ENCODE measurements around the gene IL20RA. TPM values are rescaled to one million over a fixed set of nuclear protein-coding genes. Genes with fewer than 3 reads are reported as not detected.

IL20RA gene, protein sequence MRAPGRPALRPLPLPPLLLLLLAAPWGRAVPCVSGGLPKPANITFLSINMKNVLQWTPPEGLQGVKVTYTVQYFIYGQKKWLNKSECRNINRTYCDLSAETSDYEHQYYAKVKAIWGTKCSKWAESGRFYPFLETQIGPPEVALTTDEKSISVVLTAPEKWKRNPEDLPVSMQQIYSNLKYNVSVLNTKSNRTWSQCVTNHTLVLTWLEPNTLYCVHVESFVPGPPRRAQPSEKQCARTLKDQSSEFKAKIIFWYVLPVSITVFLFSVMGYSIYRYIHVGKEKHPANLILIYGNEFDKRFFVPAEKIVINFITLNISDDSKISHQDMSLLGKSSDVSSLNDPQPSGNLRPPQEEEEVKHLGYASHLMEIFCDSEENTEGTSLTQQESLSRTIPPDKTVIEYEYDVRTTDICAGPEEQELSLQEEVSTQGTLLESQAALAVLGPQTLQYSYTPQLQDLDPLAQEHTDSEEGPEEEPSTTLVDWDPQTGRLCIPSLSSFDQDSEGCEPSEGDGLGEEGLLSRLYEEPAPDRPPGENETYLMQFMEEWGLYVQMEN
- total RNA-seq (1 to 10 TPM in 2 of 4 donors, under 1 TPM in 2; 0.11 to 2.5 (median 1.3) TPM), polyA plus RNA-seq (3.7 TPM)
- long read RNA-seq, donor 1, partial matches to known transcripts = 0 of 3 reads
- long read RNA-seq, donor 1, other reads (novel, unspliced or antisense) = 1 of 3 reads
- long read RNA-seq, donor 2, transcript IL20RA-201 (7 exons, 3,485 nt) = major isoform, 5 of 6 reads
- long read RNA-seq, donor 2, partial matches to known transcripts = 0 of 6 reads
- long read RNA-seq, donor 2, other reads (novel, unspliced or antisense) = 0 of 6 reads
- long read RNA-seq, donor 3, partial matches to known transcripts = 0 of 7 reads
- long read RNA-seq, donor 3, other reads (novel, unspliced or antisense) = 1 of 7 reads
- long read RNA-seq, donor 4 = 0 reads

DNA sequence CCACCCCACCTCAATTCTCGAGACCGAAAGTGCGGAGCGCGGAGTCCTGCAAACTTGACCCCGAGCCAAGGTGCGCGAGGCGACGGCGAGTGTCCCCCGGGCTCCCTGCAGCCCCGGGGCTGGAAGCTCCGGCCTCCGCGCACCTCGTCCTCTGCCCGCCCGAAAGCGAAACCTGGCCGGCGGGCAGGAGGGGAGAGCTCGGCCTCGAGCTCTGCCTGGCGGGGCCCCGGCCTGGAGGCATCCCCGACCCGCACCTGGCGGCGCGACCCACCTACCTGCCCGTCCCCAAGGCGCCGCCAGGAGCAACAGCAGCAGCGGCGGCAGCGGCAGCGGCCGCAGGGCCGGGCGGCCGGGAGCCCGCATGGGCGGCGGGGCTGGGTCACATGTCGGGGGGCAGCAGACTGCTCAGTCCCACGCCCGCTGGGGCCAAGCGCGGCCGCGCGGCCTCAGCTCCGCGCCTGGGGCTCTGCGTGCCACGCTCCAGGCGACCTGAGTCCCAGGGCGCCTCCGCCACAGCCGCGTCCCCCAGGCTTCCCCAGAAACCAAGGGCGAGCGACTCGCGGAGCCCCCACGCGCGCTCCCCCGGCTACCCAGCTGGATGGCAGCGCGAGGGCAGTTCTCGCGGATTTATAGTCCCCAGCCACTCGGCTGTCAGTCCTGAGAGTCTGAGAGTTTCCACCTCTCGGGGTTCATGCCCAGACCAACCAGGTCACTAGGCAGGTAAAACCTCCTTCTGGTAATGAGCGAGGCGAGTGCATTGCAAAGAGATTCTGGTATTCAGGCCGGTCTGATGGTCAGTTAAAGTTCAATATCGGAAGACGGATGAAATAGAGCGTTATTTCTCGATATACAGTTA lies at the start of gene IL20RA:
TSS of gene IL20RA (minus strand) at position 600 of the 856 bp plus-strand sequence. CDS start at position 363, 237 bp downstream.
- H3K9me3 ChIP-seq (ENCODE audit: control insufficient read depth, low read length) = no peaks in the 10 kb centered on the region
- no peak within 1 kb of the TSS for H3K27ac ChIP-seq (ENCODE audit: low read length)
- no peaks in the 10 kb centered on the region for H3K27me3 ChIP-seq (ENCODE audit: control insufficient read depth, insufficient read depth)
- no peaks in the 10 kb centered on the region for H3K4me1 ChIP-seq (ENCODE audit: control insufficient read depth, insufficient read depth, low read length)
- peak; percentile 38 to 74 (median 74) for DNase-seq
- ATAC-seq = peak; percentile 73 to 83
- intact Hi-C loops (cut with DNase I) = no loop called here
- peak within 1 kb of the TSS; percentile 73 for H3K4me3 ChIP-seq (ENCODE audit: low read length)
- 18% methylated on average over 82 of the region's 83 CpGs for WGBS

- no peak overlapping the region for H3K4me3 ChIP-seq (ENCODE audit: low read length)
- DNase-seq (no peak), ATAC-seq (no peak)
- H3K27ac ChIP-seq (ENCODE audit: low read length) = no peak overlapping the region
- intact Hi-C loops (cut with DNase I) = loop anchor here (5.0 to 10.0 kb wide), 6 partner anchors 101 to 551 kb away; partner anchors contain the start of gene IFNGR1 (in 1 of the 4)
- peaks cover 6% of the 10 kb centered on the region for H3K4me1 ChIP-seq (ENCODE audit: control insufficient read depth, insufficient read depth, low read length)
- no peaks in the 10 kb centered on the region for H3K9me3 ChIP-seq (ENCODE audit: control insufficient read depth, low read length)
- no peaks in the 10 kb centered on the region for H3K27me3 ChIP-seq (ENCODE audit: control insufficient read depth, insufficient read depth)
- 79% methylated on average over 6 of the region's 6 CpGs for WGBS
Measured at GRCh38 chr6:137093183-137094069, 48.7 kb upstream of the IL20RA start.

- no peak overlapping the region for H3K4me3 ChIP-seq (ENCODE audit: low read length)
- 29% methylated on average over 1 of the region's 1 CpG for WGBS
- no peak overlapping the region for H3K27ac ChIP-seq (ENCODE audit: low read length)
- no peaks in the 10 kb centered on the region for H3K9me3 ChIP-seq (ENCODE audit: control insufficient read depth, low read length)
- ATAC-seq (no peak), DNase-seq (no peak)
- H3K4me1 ChIP-seq (ENCODE audit: control insufficient read depth, insufficient read depth, low read length) = peaks cover 6% of the 10 kb centered on the region
- H3K27me3 ChIP-seq (ENCODE audit: control insufficient read depth, insufficient read depth) = no peaks in the 10 kb centered on the region
- intact Hi-C loops (cut with DNase I) = loop anchor here (5.0 to 10.0 kb wide), 6 partner anchors 103 to 553 kb away; partner anchors contain the start of gene IFNGR1 (in 1 of the 4)
Measured at GRCh38 chr6:137092018-137092417, 47.3 kb upstream of the IL20RA start.

- intact Hi-C loops (cut with DNase I) = no loop called here
- Histone ChIP-seq H3K4me3 (ENCODE audit: low read length) (no peak overlapping the region), H3K4me1 (ENCODE audit: control insufficient read depth, insufficient read depth, low read length) (peaks cover 4% of the 10 kb centered on the region), H3K9me3 (ENCODE audit: control insufficient read depth, low read length) (no peaks in the 10 kb centered on the region), H3K27ac (ENCODE audit: low read length) (no peak overlapping the region), H3K27me3 (ENCODE audit: control insufficient read depth, insufficient read depth) (no peaks in the 10 kb centered on the region)
- 45% methylated on average over 5 of the region's 5 CpGs for WGBS
- DNase-seq (no peak), ATAC-seq (no peak)
Measured at GRCh38 chr6:137089305-137089704, 44.5 kb upstream of the IL20RA start.

DNA sequence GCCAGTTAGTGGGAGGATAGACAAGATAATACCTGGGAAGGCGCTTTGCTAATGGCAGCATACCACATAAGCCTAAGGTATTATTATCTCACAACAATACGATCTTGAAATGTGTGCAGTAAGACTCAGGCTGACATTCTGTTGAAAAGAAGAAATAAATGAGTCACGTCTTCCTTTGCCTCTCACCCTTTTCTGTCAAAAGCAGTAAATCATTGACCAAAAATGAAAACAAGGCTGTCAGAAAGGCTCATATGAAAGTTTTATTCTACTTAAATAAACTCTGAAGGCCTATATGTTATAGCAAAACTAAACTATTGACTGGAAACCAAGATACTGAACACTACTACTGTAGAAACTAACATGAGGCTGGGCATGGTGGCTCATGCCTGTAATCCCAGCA lies 43.1 kb upstream of the IL20RA start:
- no peak overlapping the region for H3K4me3 ChIP-seq (ENCODE audit: low read length)
- no peaks in the 10 kb centered on the region for H3K9me3 ChIP-seq (ENCODE audit: control insufficient read depth, low read length)
- H3K27me3 ChIP-seq (ENCODE audit: control insufficient read depth, insufficient read depth) = no peaks in the 10 kb centered on the region
- DNase-seq (no peak), ATAC-seq (no peak)
- intact Hi-C loops (cut with DNase I) = no loop called here
- H3K4me1 ChIP-seq (ENCODE audit: control insufficient read depth, insufficient read depth, low read length) = peaks cover 4% of the 10 kb centered on the region
- H3K27ac ChIP-seq (ENCODE audit: low read length) = no peak overlapping the region
- WGBS = 87% methylated on average over 3 of the region's 3 CpGs

DNA sequence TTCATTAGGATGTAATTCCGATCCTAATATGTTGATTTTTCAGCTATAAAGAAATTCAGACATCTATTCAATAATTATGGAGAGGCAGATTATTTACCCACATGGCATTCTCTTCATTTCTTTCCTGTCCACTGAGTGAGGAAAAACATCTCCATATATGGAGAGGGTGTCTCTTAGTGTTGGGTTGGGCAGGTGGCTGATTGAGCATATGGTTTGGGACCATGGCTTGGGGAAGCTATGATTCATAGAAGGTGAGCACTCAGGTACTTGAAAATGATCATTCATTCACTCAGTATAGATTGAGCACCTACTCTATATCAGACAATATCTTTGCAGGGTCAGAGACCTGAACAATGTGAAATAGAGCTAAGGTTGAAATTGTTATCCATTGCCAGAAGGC lies 41.3 kb upstream of the IL20RA start:
- H3K4me1 ChIP-seq (ENCODE audit: control insufficient read depth, insufficient read depth, low read length) = no peaks in the 10 kb centered on the region
- no peak overlapping the region for H3K4me3 ChIP-seq (ENCODE audit: low read length)
- intact Hi-C loops (cut with DNase I) = no loop called here
- WGBS = 92% methylated on average over 1 of the region's 1 CpG
- DNase-seq (no peak), ATAC-seq (no peak)
- H3K27me3 ChIP-seq (ENCODE audit: control insufficient read depth, insufficient read depth) = no peaks in the 10 kb centered on the region
- H3K27ac ChIP-seq (ENCODE audit: low read length) = no peak overlapping the region
- no peaks in the 10 kb centered on the region for H3K9me3 ChIP-seq (ENCODE audit: control insufficient read depth, low read length)

- Histone ChIP-seq H3K4me1 (ENCODE audit: control insufficient read depth, insufficient read depth, low read length) (no peaks in the 10 kb centered on the region), H3K27me3 (ENCODE audit: control insufficient read depth, insufficient read depth) (no peaks in the 10 kb centered on the region), H3K4me3 (ENCODE audit: low read length) (no peak overlapping the region), H3K9me3 (ENCODE audit: control insufficient read depth, low read length) (no peaks in the 10 kb centered on the region), H3K27ac (ENCODE audit: low read length) (no peak overlapping the region)
- DNase-seq (no peak), ATAC-seq (no peak)
- 43% methylated on average over 2 of the region's 2 CpGs for WGBS
- intact Hi-C loops (cut with DNase I) = no loop called here
Measured at GRCh38 chr6:137084865-137085617, 40.3 kb upstream of the IL20RA start.

- WGBS = 86% methylated on average over 4 of the region's 4 CpGs
- Histone ChIP-seq H3K9me3 (ENCODE audit: control insufficient read depth, low read length) (no peaks in the 10 kb centered on the region), H3K4me3 (ENCODE audit: low read length) (no peak overlapping the region), H3K27me3 (ENCODE audit: control insufficient read depth, insufficient read depth) (no peaks in the 10 kb centered on the region), H3K4me1 (ENCODE audit: control insufficient read depth, insufficient read depth, low read length) (no peaks in the 10 kb centered on the region), H3K27ac (ENCODE audit: low read length) (no peak overlapping the region)
- DNase-seq (no peak), ATAC-seq (no peak)
- intact Hi-C loops (cut with DNase I) = no loop called here
Measured at GRCh38 chr6:137084090-137084489, 39.3 kb upstream of the IL20RA start.

GRCh38 chr6:137081997-137082396 lies 37.2 kb upstream of the IL20RA start:
- H3K4me1 ChIP-seq (ENCODE audit: control insufficient read depth, insufficient read depth, low read length) = no peaks in the 10 kb centered on the region
- no peak for DNase-seq
- ATAC-seq = no peak
- intact Hi-C loops (cut with DNase I) = no loop called here
- no peak overlapping the region for H3K27ac ChIP-seq (ENCODE audit: low read length)
- whole genome bisulfite sequencing = 95% methylated on average over 3 of the region's 3 CpGs
- H3K9me3 ChIP-seq (ENCODE audit: control insufficient read depth, low read length) = no peaks in the 10 kb centered on the region
- H3K27me3 ChIP-seq (ENCODE audit: control insufficient read depth, insufficient read depth) = no peaks in the 10 kb centered on the region
- H3K4me3 ChIP-seq (ENCODE audit: low read length) = no peak overlapping the region
